Measurements from ENCODE around the gene B9D1.

B9D1 gene

GRCh38 chr17:19327031-19327783, 35.3 kb downstream of the B9D1 start:
- TF ChIP-seq GATA3 (IDR thresholded peaks at IDR 0.05; ENCODE audit: low read depth, low read length) (no peak), GATA2 (IDR thresholded peaks at IDR 0.05; ENCODE audit: low read depth, low read length) (no peak)

- TF ChIP-seq GATA3 (IDR thresholded peaks at IDR 0.05; ENCODE audit: low read depth, low read length) (no peak), GATA2 (IDR thresholded peaks at IDR 0.05; ENCODE audit: low read depth, low read length) (no peak)
Measured at GRCh38 chr17:19325542-19325941, 37.0 kb downstream of the B9D1 start.

- no peak for TF ChIP-seq GATA3 (IDR thresholded peaks at IDR 0.05; ENCODE audit: low read depth, low read length)
- TF ChIP-seq GATA2 (IDR thresholded peaks at IDR 0.05; ENCODE audit: low read depth, low read length) = no peak
Measured at GRCh38 chr17:19322861-19323260, 39.7 kb downstream of the B9D1 start.

GRCh38 chr17:19322129-19322505, 40.4 kb downstream of the B9D1 start:
- TF ChIP-seq GATA3 (IDR thresholded peaks at IDR 0.05; ENCODE audit: low read depth, low read length) (no peak), GATA2 (IDR thresholded peaks at IDR 0.05; ENCODE audit: low read depth, low read length) (no peak)

DNA sequence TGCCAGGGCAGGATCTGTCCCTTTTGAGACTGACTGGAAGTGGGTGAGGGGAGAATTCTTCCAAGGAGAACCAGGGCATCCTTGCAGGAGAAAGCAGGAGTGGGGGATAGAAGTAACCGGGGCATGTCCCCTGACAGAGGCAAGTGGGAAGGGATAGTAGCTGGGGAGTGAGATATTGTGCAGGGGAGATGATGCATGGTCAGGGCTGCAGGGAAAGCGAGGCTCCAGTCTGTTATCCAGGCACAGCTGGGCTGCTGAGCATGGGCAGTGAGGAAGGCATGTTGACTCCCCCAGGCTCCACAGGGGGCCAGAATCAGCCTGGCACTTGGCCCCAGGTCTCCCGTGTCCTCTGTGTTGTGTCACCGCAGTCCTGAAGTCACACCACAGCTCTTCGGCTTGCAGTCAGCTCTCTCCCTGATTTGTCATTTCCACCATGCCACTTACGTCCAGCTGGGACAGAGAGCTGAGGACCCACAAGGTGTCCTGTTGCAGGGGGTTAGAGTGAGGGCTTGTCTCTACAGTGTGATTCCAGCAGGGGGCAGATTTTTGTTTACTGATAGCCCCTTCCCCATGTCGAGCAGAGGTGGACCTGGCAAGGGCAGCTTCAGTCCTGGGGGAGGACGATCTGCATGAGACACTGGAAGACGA, 40.9 kb downstream of the B9D1 start:
- TF ChIP-seq GATA2 (IDR thresholded peaks at IDR 0.05; ENCODE audit: low read depth, low read length) (no peak), GATA3 (IDR thresholded peaks at IDR 0.05; ENCODE audit: low read depth, low read length) (no peak)

GRCh38 chr17:19320876-19321275, 41.6 kb downstream of the B9D1 start:
- TF ChIP-seq GATA2 (IDR thresholded peaks at IDR 0.05; ENCODE audit: low read depth, low read length) = no peak
- no peak for TF ChIP-seq GATA3 (IDR thresholded peaks at IDR 0.05; ENCODE audit: low read depth, low read length)

DNA sequence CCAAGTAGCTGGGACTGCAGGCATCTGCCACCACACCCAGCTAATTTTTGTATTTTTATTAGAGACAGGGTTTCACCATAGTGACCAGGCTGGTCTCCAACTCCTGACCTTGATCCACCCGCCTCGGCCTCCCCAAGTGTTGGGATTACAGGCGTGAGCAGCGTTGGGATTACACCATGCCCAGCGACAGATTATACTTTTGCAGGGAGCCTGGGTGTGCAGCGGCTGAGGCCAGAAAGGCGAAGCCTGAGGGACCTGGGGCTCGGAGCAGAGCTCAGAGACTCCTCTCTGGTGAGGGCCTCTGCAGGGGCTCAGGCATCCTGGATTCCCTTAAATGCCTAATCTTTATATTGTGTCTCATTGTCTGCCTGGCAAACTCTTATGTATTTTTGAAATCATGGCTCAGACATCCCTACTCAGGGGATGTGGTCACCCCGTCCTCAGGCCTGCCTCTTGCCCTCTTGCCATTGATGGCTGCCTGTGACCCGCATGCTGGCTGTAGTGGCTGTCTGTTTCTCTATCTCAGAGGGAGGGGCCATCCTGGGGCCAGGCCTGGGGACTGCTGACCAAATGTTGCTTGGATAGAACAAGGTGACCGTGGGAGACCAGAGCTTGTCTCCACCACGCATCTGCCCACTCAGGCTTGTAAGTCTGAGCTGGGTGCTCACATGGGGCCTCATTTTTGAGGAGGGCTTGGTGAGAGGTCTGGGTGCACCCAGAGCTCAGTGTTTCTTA, 42.6 kb downstream of the B9D1 start:
- TF ChIP-seq GATA2 (IDR thresholded peaks at IDR 0.05; ENCODE audit: low read depth, low read length) (no peak), GATA3 (IDR thresholded peaks at IDR 0.05; ENCODE audit: low read depth, low read length) (no peak)

DNA sequence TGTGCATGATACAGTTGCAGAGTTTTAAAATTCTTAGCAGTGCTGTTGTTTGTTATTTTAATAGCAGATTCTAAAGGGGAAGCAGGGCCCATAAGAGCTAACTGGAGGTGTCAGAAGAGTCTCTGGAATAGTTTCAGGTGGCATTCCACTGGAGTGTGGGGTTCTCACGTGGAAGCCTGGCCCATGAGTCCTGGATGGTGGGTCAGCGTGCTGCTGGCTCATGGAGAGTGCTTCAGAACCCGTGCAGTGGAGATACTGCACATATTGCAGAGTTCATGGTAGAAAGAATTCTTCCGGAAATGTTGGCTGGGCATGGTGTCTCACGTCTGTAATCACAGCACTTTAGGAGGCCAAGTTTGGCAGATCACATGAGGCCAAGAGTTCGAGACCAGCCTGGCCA, 43.9 kb downstream of the B9D1 start:
- no peak for TF ChIP-seq GATA3 (IDR thresholded peaks at IDR 0.05; ENCODE audit: low read depth, low read length)
- no peak for TF ChIP-seq GATA2 (IDR thresholded peaks at IDR 0.05; ENCODE audit: low read depth, low read length)

DNA sequence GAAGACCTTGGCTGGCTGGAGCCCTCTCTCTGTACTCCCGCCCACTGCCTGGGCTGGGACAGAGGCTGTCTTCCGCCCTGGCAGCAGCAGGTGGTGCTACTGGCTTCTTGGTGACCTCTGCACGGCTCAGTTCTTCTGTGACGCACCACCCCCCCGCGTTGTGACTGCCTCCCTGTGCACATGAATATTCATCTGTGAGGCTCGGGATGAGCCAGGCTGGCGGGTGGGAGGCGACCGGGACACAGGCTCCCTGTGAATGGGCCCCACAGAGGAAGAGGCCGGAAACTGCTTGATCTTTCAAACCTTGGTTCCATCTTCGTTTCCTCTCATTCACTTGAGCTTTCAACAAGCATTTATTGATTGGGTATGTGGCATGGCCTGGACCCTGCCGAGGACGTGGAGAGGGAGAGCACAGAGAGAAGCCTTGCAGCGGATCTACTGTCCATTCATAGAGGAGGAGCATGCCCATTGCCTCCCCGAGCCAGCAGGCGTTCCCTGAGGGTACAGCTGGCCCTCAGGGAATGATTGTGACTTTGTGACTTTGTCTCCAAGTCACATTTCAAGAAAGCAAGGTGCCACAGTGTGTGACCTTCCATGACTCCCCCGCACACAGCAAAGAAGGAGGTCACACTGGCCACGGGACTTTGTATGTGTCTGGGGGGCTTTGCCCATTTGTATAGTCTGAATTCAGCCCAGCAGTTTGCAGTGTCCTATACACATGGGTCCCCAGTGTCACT, 45.0 kb downstream of the B9D1 start:
- TF ChIP-seq GATA3 (IDR thresholded peaks at IDR 0.05; ENCODE audit: low read depth, low read length) (no peak), GATA2 (IDR thresholded peaks at IDR 0.05; ENCODE audit: low read depth, low read length) (no peak)

GRCh38 chr17:19316761-19317358, 45.7 kb downstream of the B9D1 start:
- TF ChIP-seq GATA2 (IDR thresholded peaks at IDR 0.05; ENCODE audit: low read depth, low read length) = no peak
- no peak for TF ChIP-seq GATA3 (IDR thresholded peaks at IDR 0.05; ENCODE audit: low read depth, low read length)

DNA sequence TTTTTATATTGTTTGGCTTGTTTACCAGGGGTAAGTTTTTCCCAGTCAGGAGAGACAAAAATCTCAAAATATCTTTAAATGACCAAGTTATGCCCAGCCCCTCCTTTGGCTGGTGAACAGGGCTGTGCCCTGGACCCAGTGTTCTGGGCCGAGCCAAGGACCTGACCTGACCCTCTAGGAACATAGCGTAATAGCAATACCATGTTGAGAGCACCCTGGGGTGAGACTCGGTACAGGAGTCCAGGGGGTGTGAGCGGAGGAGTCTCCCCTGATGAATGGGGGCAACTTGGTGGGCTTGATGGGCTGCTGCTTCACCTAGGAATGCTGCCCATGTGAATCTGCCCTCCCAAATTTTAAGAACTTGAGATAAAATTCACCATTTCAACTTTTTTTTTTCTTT, 47.4 kb downstream of the B9D1 start:
- no peak for TF ChIP-seq GATA3 (IDR thresholded peaks at IDR 0.05; ENCODE audit: low read depth, low read length)
- no peak for TF ChIP-seq GATA2 (IDR thresholded peaks at IDR 0.05; ENCODE audit: low read depth, low read length)

GRCh38 chr17:19313746-19314651, 48.5 kb downstream of the B9D1 start:
- no peak for TF ChIP-seq GATA3 (IDR thresholded peaks at IDR 0.05; ENCODE audit: low read depth, low read length)
- TF ChIP-seq GATA2 (IDR thresholded peaks at IDR 0.05; ENCODE audit: low read depth, low read length) = no peak

All from SH-SY5Y (cell line).